ENCODE measurements around the gene VGLL1.

The VGLL1 gene

GRCh38 chrX:136531951-136532350, at the start of gene VGLL1:
Gene VGLL1, plus strand, starts transcription at chrX:136532215. Its CDS starts 3,806 bp downstream, at chrX:136536021.
- DNase-seq, result no peak

GRCh38 chrX:136487647-136488046, 44.4 kb upstream of the VGLL1 start, which contains the start of gene BRS3:
Gene BRS3, plus strand, starts transcription at chrX:136487947. Its CDS starts 168 bp downstream, at chrX:136488115.
- DNase-seq, result no peak

GRCh38 chrX:136488706-136489105, 43.3 kb upstream of the VGLL1 start:
- no peak for DNase-seq

- DNase-seq, result no peak
These were observed 40.2 kb upstream of the VGLL1 start for GRCh38 chrX:136491832-136492231.

GRCh38 chrX:136493011-136493410, 39.0 kb upstream of the VGLL1 start:
- DNase-seq, result no peak

GRCh38 chrX:136495043-136495442, 37.0 kb upstream of the VGLL1 start:
- peak; percentile 35 for DNase-seq

GRCh38 chrX:136496186-136496763, 35.7 kb upstream of the VGLL1 start:
- DNase-seq, result peak; percentile 20

- peak; percentile 94 for DNase-seq
These were observed 35.1 kb upstream of the VGLL1 start for GRCh38 chrX:136496764-136497555.

GRCh38 chrX:136497556-136498052, 34.4 kb upstream of the VGLL1 start, which contains the start of gene HTATSF1:
Gene HTATSF1, plus strand, starts transcription at chrX:136497592. Its CDS starts 93 bp downstream, at chrX:136497685.
- DNase-seq, result no peak

- no peak for DNase-seq
These were observed 12.9 kb upstream of the VGLL1 start for GRCh38 chrX:136519069-136519468.

GRCh38 chrX:136523770-136524169, 8.2 kb upstream of the VGLL1 start:
- DNase-seq, result no peak

GRCh38 chrX:136525738-136526606, 6.0 kb upstream of the VGLL1 start:
- DNase-seq, result no peak

- peak; percentile 5 for DNase-seq
These were observed 3.2 kb upstream of the VGLL1 start for GRCh38 chrX:136528645-136529315.

GRCh38 chrX:136529795-136530194, 2.2 kb upstream of the VGLL1 start:
- DNase-seq, result peak; percentile 16

GRCh38 chrX:136534131-136534530, 2.1 kb downstream of the VGLL1 start:
- DNase-seq, result no peak

- DNase-seq, result no peak
These were observed 6.8 kb downstream of the VGLL1 start for GRCh38 chrX:136538811-136539210.

GRCh38 chrX:136540226-136540625, 8.2 kb downstream of the VGLL1 start:
- DNase-seq, result no peak

GRCh38 chrX:136541294-136541693, 9.3 kb downstream of the VGLL1 start:
- DNase-seq, result no peak

GRCh38 chrX:136542281-136542680, 10.3 kb downstream of the VGLL1 start:
- DNase-seq, result no peak

- peak; percentile 12 for DNase-seq
These were observed 14.4 kb downstream of the VGLL1 start for GRCh38 chrX:136546371-136546781.

GRCh38 chrX:136549226-136549625, 17.2 kb downstream of the VGLL1 start:
- DNase-seq, result no peak

GRCh38 chrX:136551410-136551809, 19.4 kb downstream of the VGLL1 start:
- DNase-seq, result no peak
